PFSK-1 (cell line): Measurements from ENCODE around the gene NKX2-3.

Source experiments
- REST ChIP-seq, 2 experiments: IDR thresholded peaks; 2 replicates each; pipeline versions ENCODE4 v1.6.1 to v1.8.0; 2011 to 2012; ENCODE audit warnings: low read depth in 2 of 2, low read length in 2 of 2, control low read depth in 1 of 2, inconsistent platforms in 1 of 2, mild to moderate bottlenecking in 1 of 2, moderate library complexity in 1 of 2; ENCODE audit not compliant: insufficient read depth in 1 of 2
- SIN3A ChIP-seq: IDR thresholded peaks from 2 replicates; pipeline ENCODE4 v1.6.1; 2012; ENCODE audit warnings: mild to moderate bottlenecking, low read length, moderate library complexity, borderline replicate concordance; ENCODE audit not compliant: insufficient read depth

GRCh38 chr10:99522470-99523250 lies 10.1 kb upstream of the NKX2-3 start:
- TF ChIP-seq REST (IDR thresholded peaks at IDR 0.05; ENCODE audit: insufficient read depth in 1 of 2, low read depth in 2 of 2, low read length in 2 of 2): no peak
- no peak for TF ChIP-seq SIN3A
